Astrocyte of the hippocampus (primary cell): ENCODE measurements around the gene SLC37A1.
"Not testable (repeated sequence)": the region's sequence is repeated elsewhere in the genome, so short reads cannot be mapped to it uniquely, and the experiment has no call there.

ENCODE experiments used
- DNase-seq: peaks from one replicate; pipeline ENCODE4 v3.0.0; 2011; ENCODE audit warnings: low read depth, low spot score

Gene SLC37A1

GRCh38 chr21:42592156-42592820 is 78.6 kb downstream of the SLC37A1 start:
- no peak for DNase-seq

DNA sequence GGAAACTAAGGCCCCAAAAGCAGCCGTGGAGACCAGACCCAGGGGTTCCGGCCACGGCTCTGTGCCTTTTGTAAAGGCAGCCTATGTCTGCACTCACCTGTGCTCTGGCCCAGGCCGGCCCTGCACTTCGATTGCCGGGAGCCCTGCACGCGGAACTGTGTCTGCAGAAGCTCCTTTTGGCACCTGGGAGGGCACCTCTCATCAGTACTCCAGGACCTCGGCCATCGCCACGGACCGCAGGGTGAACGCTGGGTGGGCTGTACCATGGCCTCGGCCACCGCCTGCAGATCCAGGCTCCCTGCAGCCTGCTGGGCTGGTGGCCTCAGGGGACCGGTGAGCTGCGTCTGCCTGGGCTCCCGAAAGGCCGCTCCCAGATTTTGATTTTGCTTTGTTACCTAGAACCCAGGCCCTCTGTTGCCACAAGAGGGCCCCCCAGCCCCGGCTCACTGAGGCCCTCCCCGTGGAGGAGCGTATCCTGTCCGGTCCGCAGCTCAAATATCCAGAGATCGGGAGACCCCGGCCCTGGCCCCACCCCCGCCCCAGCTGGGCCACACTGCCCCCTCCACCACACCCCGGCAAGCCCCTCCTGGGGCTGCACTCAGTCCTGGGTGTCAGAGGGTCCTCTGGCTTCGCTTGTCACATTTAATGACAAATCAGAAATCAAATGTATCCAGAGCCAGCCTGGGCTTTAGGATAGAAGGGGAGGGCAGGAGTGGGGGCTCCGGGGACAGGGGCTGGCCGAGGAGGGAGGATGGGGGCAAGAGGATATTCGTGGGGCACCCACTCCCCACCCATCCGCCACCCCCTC is 79.6 kb downstream of the SLC37A1 start:
- peak; percentile 83 for DNase-seq

DNA sequence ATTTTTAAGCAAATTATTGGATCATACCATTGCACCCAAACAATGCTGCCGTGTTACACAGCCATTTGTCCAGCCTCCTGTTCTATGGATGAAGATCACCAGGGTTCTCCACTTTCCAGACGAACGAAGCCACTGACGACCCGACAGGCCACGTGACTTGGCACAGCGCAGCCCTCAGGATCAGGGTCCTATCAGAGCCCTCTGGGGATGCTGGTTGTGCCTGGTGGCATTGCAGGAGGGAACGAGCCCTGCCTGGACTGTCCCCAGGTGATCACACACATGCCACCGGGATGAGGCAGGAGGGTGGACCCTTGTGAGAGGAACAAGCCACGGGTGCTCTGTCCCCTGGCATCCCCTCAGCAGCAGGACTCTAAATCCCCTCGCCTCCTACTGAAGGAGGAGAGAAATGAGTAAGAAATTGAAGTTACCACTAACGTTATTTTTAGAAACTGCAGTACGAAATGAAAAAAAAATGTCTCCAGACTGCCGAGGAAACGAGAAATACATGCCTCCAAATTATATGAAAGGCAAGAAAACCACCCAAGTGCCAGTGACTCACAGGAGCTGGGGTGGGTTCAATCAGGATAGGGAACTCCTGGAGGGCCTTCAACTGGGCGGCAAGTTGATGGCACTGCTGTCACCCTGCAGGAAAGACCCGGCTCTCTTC is 81.1 kb downstream of the SLC37A1 start:
- DNase-seq: no peak

GRCh38 chr21:42595283-42596187 is 81.9 kb downstream of the SLC37A1 start:
- no peak for DNase-seq

DNA sequence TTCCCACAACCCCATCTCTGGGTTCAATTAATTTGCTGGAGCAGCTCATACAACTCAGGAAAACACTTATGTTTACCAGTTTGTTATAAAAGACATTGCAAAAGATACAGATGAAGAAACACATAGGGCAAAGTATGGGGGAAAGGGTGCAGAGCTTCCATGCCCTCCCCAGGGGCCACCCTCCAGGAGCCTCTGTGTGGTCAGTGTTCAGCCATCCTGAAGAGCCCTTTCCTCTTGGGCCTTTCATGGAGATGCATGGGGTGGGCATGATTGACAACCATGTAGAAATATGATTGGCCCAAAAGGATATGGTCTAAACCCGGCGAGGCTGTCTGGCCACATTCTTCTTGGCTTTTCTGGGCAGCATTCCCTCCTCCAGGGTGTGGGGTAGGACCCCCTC is 83.0 kb downstream of the SLC37A1 start:
- no peak for DNase-seq

DNA sequence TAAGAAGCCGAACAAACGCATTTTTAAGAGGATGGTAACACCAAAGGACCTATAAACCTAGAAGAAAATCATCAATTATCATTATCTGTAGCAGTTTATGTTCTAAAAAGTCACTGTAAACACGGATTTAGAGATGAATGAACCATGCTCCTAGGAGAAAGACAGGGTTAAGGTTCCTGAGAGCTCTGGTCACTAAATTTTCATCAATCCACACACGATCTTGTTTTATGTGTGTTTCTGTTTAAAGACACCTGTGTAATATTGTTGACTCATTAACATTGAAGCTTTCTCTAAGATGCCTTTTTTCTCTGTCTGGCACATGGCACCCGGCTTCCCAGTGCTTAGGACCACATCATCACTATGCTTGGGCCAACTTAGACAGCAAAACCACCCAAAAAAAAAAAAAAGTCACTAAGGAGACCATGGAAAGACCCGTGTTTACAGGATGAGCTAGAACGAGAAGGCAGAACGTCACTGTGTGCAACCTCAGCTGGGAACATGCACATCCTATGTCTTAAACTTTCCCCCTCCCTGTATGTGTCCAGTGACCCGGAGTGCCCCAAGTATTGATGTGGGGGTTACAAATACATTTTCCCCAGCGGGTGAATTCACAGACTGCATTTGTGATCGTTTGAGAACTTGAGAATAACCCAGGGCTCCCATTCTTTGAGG is 84.0 kb downstream of the SLC37A1 start:
- DNase-seq: no peak

- DNase-seq: no peak
Observed at GRCh38 chr21:42598159-42598735, 84.6 kb downstream of the SLC37A1 start.

DNA sequence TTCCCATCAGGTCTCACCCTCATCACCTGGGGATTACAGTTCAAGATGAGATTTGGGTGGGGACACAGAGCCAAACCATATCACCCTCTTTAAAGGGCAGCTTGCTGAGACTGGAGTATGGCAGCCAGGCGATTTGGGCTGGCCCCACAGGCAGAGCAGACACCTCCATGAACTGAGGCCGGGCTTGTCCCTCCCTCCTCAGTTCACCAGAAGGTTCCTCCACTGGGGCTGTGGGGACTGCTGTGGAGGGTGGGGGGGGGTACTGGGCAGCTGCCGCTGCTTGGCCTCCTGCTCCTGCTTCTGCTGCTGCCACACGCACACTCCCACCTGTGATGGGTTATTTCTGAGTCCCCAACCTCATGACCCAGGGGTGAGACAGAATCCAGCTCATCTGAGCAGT is 85.8 kb downstream of the SLC37A1 start:
- DNase-seq: no peak

DNA sequence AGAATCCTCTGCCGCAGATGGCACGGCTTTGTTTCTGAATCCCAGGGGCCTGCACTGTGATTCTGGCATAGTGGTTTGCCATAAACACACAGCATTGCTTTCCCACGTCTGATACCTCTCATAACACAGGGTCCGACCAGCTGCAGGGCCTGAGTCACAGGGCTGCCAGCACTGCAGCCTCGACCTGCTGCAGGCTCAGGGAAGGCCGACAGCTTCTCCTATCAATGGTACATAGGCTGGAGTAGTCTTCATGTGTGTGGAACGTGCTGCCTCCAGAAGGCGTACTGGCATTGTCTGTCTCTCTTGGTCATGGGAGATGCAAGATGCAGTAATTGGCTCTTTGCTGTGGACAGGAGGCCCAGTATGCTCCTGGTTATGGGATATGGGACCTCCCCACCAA is 86.3 kb downstream of the SLC37A1 start:
- DNase-seq: no peak

DNA sequence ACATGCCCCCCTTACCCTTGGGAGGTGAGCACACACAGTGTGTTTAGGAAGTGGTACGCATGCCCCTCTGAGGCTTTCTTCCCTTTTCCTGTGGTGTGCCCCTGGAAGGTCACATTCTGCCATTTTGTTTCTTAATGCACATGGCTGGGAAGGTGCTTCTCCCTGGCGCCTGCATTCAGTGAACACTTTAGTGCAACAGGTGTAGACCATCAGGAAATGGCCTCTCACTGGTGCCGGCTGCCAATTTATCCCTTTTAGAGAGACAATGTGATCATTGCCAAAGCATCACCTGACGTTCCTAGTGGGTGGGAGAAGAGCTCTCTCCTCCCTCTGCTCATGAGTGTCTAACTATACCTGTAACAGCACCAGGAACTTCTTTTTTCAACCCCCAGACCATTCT is 88.0 kb downstream of the SLC37A1 start:
- DNase-seq: no peak

- no peak for DNase-seq
Observed at GRCh38 chr21:42607102-42607501, 93.5 kb downstream of the SLC37A1 start.

GRCh38 chr21:42607525-42608102 is 94.0 kb downstream of the SLC37A1 start:
- no peak for DNase-seq

DNA sequence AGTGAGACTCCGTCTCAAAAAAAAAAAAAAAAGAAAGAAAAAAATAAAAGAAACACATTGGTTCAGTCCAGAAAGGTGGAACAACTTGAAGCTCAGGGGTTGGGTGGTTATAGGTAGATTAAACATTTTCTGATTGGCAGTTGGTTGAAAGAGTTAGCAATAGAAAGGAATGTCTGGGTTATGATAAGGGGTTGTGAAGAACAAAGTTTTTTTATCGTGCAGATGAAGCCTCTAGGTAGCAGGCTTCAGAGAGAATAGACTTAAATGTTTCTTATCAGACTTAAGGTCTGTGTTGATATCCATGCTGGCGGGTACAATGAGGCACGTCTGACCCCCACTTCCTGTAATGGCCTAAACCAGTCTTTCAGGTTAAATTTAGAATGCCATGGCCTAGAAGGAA is 94.8 kb downstream of the SLC37A1 start:
- no peak for DNase-seq

GRCh38 chr21:42609811-42610210 is 96.2 kb downstream of the SLC37A1 start:
- DNase-seq: no peak

DNA sequence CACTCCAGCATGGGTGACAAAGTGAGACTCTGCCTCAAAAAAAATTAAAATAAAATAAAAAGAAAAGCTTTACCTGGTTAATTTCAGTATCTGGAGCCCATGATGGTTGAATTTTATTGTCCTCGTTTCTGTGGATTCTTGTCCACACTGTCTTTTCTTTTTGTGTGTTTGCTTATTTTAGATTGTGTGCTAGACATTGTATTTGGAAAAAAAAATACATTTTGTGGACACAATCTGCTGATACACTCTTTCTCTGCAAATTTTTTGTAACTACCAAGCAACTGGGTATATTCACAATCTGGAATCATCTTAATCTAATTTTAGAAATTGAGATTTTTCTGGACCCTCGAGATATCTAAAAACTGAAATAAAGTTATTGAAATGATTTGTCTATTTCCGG is 98.2 kb downstream of the SLC37A1 start:
- no peak for DNase-seq

DNA sequence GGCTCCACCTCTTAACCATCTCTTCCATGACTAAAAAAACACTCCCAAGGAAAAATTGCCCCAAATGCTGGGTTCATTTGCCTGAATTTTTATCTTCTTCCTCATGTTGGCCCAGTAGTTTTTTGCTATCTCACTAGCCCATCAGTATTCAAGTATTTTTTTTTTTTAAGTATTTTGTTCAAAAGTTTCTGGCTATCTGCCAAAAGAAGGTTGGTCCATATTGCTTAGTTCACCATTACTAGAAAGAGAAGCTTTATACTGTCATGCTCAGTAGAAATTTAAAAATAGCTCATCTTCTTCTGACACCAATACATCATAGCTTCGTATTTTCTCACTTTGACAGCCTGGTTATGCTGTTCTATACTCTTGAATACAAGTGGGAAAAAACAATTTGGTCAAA is 98.7 kb downstream of the SLC37A1 start:
- no peak for DNase-seq

- no peak for DNase-seq
Observed at GRCh38 chr21:42613756-42614155, 100.1 kb downstream of the SLC37A1 start.

DNA sequence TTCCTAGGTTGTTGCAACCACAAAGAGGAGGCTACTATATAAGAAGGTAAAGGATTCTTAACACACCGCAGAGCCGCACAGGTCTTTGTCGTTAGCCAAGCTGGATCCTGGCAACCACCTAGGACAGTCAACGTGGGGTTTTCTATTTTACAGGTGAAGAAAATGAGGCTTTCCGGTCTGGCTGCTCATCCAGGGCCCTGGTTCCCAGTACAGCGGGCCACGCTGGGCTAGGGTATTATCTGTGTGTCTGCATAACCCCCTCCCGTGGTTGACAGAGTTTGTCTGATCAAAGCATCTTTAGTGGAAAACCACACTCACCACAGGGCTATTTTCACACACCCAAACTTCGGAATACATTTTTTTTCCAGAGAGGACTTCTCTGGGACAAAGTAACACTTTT is 100.7 kb downstream of the SLC37A1 start:
- no peak for DNase-seq

- peak; percentile 27 for DNase-seq
Observed at GRCh38 chr21:42614811-42615351, 101.2 kb downstream of the SLC37A1 start.

DNA sequence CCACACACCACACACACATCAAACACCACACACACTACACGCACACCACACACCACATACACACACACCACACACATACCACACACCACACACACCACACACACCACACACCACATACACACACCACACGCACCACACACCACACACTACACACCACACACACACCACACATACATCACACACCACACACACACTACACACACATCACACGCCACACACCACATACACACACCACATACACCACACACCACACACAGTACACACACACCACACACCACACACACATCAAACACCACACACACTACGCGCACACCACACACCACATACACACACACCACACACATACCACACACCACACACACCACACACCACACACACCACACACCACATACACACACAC is 101.7 kb downstream of the SLC37A1 start:
- DNase-seq: not testable (repeated sequence)
